Breast epithelium (tissue), 4 donors: ENCODE data around the gene FMR1. TPM values are rescaled to one million over a fixed set of nuclear protein-coding genes. Genes with fewer than 3 reads are reported as not detected.

Experiments used
- DNase-seq, 2 donors: peaks; one replicate each; pipeline ENCODE4 v3.0.0-alpha.2; 2019; ENCODE audit warnings: low spot score in 2 of 2
- H3K27ac ChIP-seq, 2 donors: fragments of 200-600 bp; sonication (generic) in 1 of 2; one replicate each; pipeline ENCODE4 v1.5.1; 2016 to 2019; ENCODE audit warnings: mild to moderate bottlenecking in 1 of 2
- H3K27me3 ChIP-seq, 2 donors: fragments of 200-600 bp; sonication (generic) in 1 of 2; one replicate each; pipeline versions ENCODE4 v1.5.1 to v1.6.0; 2017 to 2019; ENCODE audit warnings: control low read depth in 1 of 2, mild to moderate bottlenecking in 1 of 2
- H3K36me3 ChIP-seq: fragments of 200-600 bp; one replicate; pipeline ENCODE4 v1.5.1; 2019
- H3K4me1 ChIP-seq, 2 donors: fragments of 200-600 bp; sonication (generic); one replicate each; pipeline ENCODE4 v1.5.1; 2016 to 2019; ENCODE audit warnings: control low read depth in 1 of 2
- H3K4me3 ChIP-seq, 3 donors: fragments of 200-600 bp; sonication (generic); 1 replicate in 2 of 3; 2 replicates in 1 of 3; pipeline ENCODE4 v1.5.1; 2016 to 2019; ENCODE audit warnings: mild to moderate bottlenecking in 3 of 3, moderate library complexity in 2 of 3
- H3K9me3 ChIP-seq, 2 donors: fragments of 200-600 bp; sonication (generic) in 1 of 2; one replicate each; pipeline ENCODE4 v1.5.1; 2016 to 2019; ENCODE audit warnings: control low read depth in 1 of 2
- CTCF ChIP-seq, 3 donors: fragments of 450-650 bp; IDR thresholded peaks; one replicate each; pipeline ENCODE4 v1.5.1; 2016 to 2017; ENCODE audit warnings: antibody characterized with exemption in 3 of 3, mild to moderate bottlenecking in 3 of 3, moderate library complexity in 3 of 3
- POLR2A ChIP-seq: fragments of 450-650 bp; IDR thresholded peaks from one replicate; pipeline ENCODE4 v1.6.1; 2016; ENCODE audit warnings: antibody characterized with exemption, mild to moderate bottlenecking, moderate library complexity
- POLR2AphosphoS5 ChIP-seq, 3 donors: sonication (generic); formaldehyde crosslinking; IDR thresholded peaks; one replicate each; pipeline ENCODE4 v1.6.1; 2017; ENCODE audit warnings: antibody characterized with exemption in 3 of 3
- intact Hi-C: fragments of 100-400 bp; cut with DNase I; formaldehyde crosslinking; loops from one replicate; pipeline ENCODE4 v1.15.1; 2023; ENCODE audit warnings: low total_unique reads
- total RNA-seq, 3 donors: library from RNA; depleted of rRNA; stranded (reverse); fragments of >200 nt; gene quantifications; one replicate each; pipeline ENCODE4 v1.1.0, GENCODE V29; 2016

The FMR1 gene
- 10 to 100 TPM; 38.7 to 52.4 (median 40.0) TPM for total RNA-seq

GRCh38 chrX:147911192-147912022 lies at the start of gene FMR1:
Gene FMR1, plus strand, starts transcription at chrX:147911919. Its CDS starts 261 bp downstream, at chrX:147912180.
- H3K36me3 ChIP-seq = no peaks in the 10 kb centered on the region
- no peak for TF ChIP-seq CTCF (IDR thresholded peaks at IDR 0.05)
- peak; percentile 31 for TF ChIP-seq POLR2A
- TF ChIP-seq POLR2AphosphoS5 (IDR thresholded peaks at IDR 0.05) = peak in 2 of 3 donors; percentile 46 to 49
- no peaks in the 10 kb centered on the region for H3K27me3 ChIP-seq
- peak; percentile 90 to 94 for DNase-seq
- H3K9me3 ChIP-seq = no peaks in the 10 kb centered on the region
- H3K27ac ChIP-seq = peak within 1 kb of the TSS; percentile 95
- H3K4me1 ChIP-seq = no peaks in the 10 kb centered on the region
- peak within 1 kb of the TSS; percentile 67 to 74 (median 73) for H3K4me3 ChIP-seq
- intact Hi-C loops = no loop called here

- Histone ChIP-seq H3K27ac (no peak overlapping the region), H3K36me3 (no peaks in the 10 kb centered on the region), H3K9me3 (peaks cover 0 to 24% of the 10 kb centered on the region in 2 donors), H3K4me1 (no peaks in the 10 kb centered on the region), H3K4me3 (no peak overlapping the region), H3K27me3 (no peaks in the 10 kb centered on the region)
- intact Hi-C loops = no loop called here
- TF ChIP-seq POLR2AphosphoS5 (IDR thresholded peaks at IDR 0.05) = no peak
- TF ChIP-seq POLR2A = no peak
- no peak for TF ChIP-seq CTCF (IDR thresholded peaks at IDR 0.05)
- DNase-seq = no peak
These were observed 35.7 kb upstream of the FMR1 start for GRCh38 chrX:147875866-147876596.

- Histone ChIP-seq H3K36me3 (no peaks in the 10 kb centered on the region), H3K4me3 (no peak overlapping the region), H3K27ac (no peak overlapping the region), H3K9me3 (peaks cover 0 to 15% of the 10 kb centered on the region in 2 donors), H3K4me1 (no peaks in the 10 kb centered on the region), H3K27me3 (no peaks in the 10 kb centered on the region)
- intact Hi-C loops = no loop called here
- DNase-seq = no peak
- no peak for TF ChIP-seq POLR2A
- no peak for TF ChIP-seq CTCF (IDR thresholded peaks at IDR 0.05)
- TF ChIP-seq POLR2AphosphoS5 (IDR thresholded peaks at IDR 0.05) = no peak
These were observed 34.7 kb upstream of the FMR1 start for GRCh38 chrX:147876849-147877646.

- TF ChIP-seq POLR2A (no peak), CTCF (IDR thresholded peaks at IDR 0.05) (no peak), POLR2AphosphoS5 (IDR thresholded peaks at IDR 0.05) (no peak)
- DNase-seq = no peak
- Histone ChIP-seq H3K4me3 (no peak overlapping the region), H3K4me1 (no peaks in the 10 kb centered on the region), H3K27me3 (no peaks in the 10 kb centered on the region), H3K27ac (no peak overlapping the region), H3K36me3 (no peaks in the 10 kb centered on the region), H3K9me3 (peaks cover 0 to 8% of the 10 kb centered on the region in 2 donors)
- intact Hi-C loops = no loop called here
These were observed 34.0 kb upstream of the FMR1 start for GRCh38 chrX:147877726-147878125.
